Liver (tissue), 9 donors: ENCODE results near the gene LIN9. TPM values are rescaled to one million over a fixed set of nuclear protein-coding genes. Genes with fewer than 3 reads are reported as not detected.
"Not testable (repeated sequence)": the region's sequence is repeated elsewhere in the genome, so short reads cannot be mapped to it uniquely, and the experiment has no call there.

ENCODE experiments used
- DNase-seq: peaks from one replicate; pipeline ENCODE4 v3.0.0-alpha.2; 2017; ENCODE audit warnings: low spot score
- H3K27ac ChIP-seq, 2 donors: one replicate each; pipeline ENCODE4 v1.7.0; 2013; ENCODE audit warnings: inconsistent platforms in 2 of 2, low read length in 2 of 2, control low read depth in 1 of 2, low read depth in 1 of 2, mild to moderate bottlenecking in 1 of 2
- H3K27me3 ChIP-seq, 4 donors: one replicate each; pipeline versions ENCODE4 v1.6.1 to v1.7.0; 2013; ENCODE audit warnings: low read length in 3 of 4, inconsistent platforms in 1 of 4, mild to moderate bottlenecking in 1 of 4, moderate library complexity in 1 of 4; ENCODE audit not compliant: control insufficient read depth in 4 of 4, insufficient read depth in 4 of 4
- H3K36me3 ChIP-seq, 4 donors: one replicate each; pipeline versions ENCODE4 v1.6.1 to v1.7.0; 2013; ENCODE audit warnings: low read length in 3 of 4, mild to moderate bottlenecking in 3 of 4, low read depth in 1 of 4, moderate library complexity in 1 of 4; ENCODE audit not compliant: control insufficient read depth in 4 of 4, insufficient read depth in 3 of 4
- H3K4me1 ChIP-seq, 4 donors: one replicate each; pipeline versions ENCODE4 v1.6.1 to v1.7.0; 2013; ENCODE audit warnings: low read length in 3 of 4, mild to moderate bottlenecking in 3 of 4, moderate library complexity in 1 of 4; ENCODE audit not compliant: control insufficient read depth in 4 of 4, insufficient read depth in 4 of 4
- H3K4me3 ChIP-seq, 3 donors: one replicate each; pipeline versions ENCODE4 v1.6.1 to v1.7.0; 2013; ENCODE audit warnings: low read length in 3 of 3, control low read depth in 1 of 3, low read depth in 1 of 3, mild to moderate bottlenecking in 1 of 3
- H3K9ac ChIP-seq, 2 donors: one replicate each; pipeline ENCODE4 v1.7.0; 2013; ENCODE audit warnings: low read length in 2 of 2, mild to moderate bottlenecking in 2 of 2, moderate library complexity in 2 of 2, control low read depth in 1 of 2, low read depth in 1 of 2
- H3K9me3 ChIP-seq, 4 donors: one replicate each; pipeline versions ENCODE4 v1.6.1 to v1.7.0; 2013; ENCODE audit warnings: low read length in 3 of 4; ENCODE audit not compliant: control insufficient read depth in 4 of 4
- EGR1 ChIP-seq, 2 donors: IDR thresholded peaks; 2 replicates each; pipeline ENCODE4 v1.6.1; 2016 to 2018; ENCODE audit warnings: antibody characterized with exemption in 2 of 2, low read depth in 2 of 2
- GABPA ChIP-seq, 2 donors: IDR thresholded peaks in 1 of 2; conservative IDR thresholded peaks in 1 of 2; 2 replicates each; pipeline ENCODE4 v1.6.1; 2016; ENCODE audit warnings: antibody characterized with exemption in 2 of 2, mild to moderate bottlenecking in 1 of 2, moderate library complexity in 1 of 2
- HNF4A ChIP-seq, 2 donors: conservative IDR thresholded peaks; 2 replicates each; pipeline ENCODE4 v1.6.1; 2016; ENCODE audit warnings: antibody characterized with exemption in 2 of 2, mild to moderate bottlenecking in 2 of 2
- RAD21 ChIP-seq, 2 donors: IDR thresholded peaks; 2 replicates each; pipeline ENCODE4 v1.6.1; 2016; ENCODE audit warnings: antibody characterized with exemption in 2 of 2, mild to moderate bottlenecking in 2 of 2
- SP1 ChIP-seq: IDR thresholded peaks from 2 replicates; pipeline ENCODE4 v1.6.1; 2018; ENCODE audit warnings: antibody characterized with exemption, mild to moderate bottlenecking
- TAF1 ChIP-seq: conservative IDR thresholded peaks from 2 replicates; pipeline ENCODE4 v1.6.1; 2016; ENCODE audit warnings: antibody characterized with exemption, mild to moderate bottlenecking
- WGBS: extraction: QIAGEN DNeasy Blood & Tissue Kit; methylation state at CpG from one replicate; pipeline ENCODE4 v1.1.7; 2013; 5-methylcytosine and 5-hydroxymethylcytosine counted together
- polyA plus RNA-seq, 2 donors: library from polyadenylated mRNA; stranded (reverse) in 1 of 2; unstranded in 1 of 2; fragments of 200-250 nt in 1 of 2; fragments of >200 nt in 1 of 2; fragmentation: Nextera tagmentation in 1 of 2; extraction: Ambion mirVana in 1 of 2; gene quantifications; one replicate each; pipeline versions ENCODE4 v1.2.1 to v1.2.3, GENCODE V29; 2013 to 2015
- total RNA-seq, 2 donors: library from RNA; depleted of rRNA; stranded (reverse); fragments of >200 nt; gene quantifications; one replicate each; pipeline ENCODE4 v1.2.3, GENCODE V29; 2014
- TF ChIP-seq, protein P1 (sequence below): IDR thresholded peaks from 2 replicates; pipeline ENCODE4 v1.6.1; 2016; ENCODE audit warnings: antibody characterized with exemption, mild to moderate bottlenecking
- TF ChIP-seq, protein P2 (sequence below): IDR thresholded peaks from 2 replicates; pipeline ENCODE4 v1.6.1; 2016; ENCODE audit warnings: antibody characterized with exemption
- TF ChIP-seq, protein P3 (sequence below): fragments of 150-350 bp; IDR thresholded peaks from 2 replicates; pipeline ENCODE4 v1.5.1; 2017; ENCODE audit warnings: improper control_type of control experiment, low read depth, low read length; ENCODE audit not compliant: missing input control
- TF ChIP-seq, protein P4 (sequence below): IDR thresholded peaks from 2 replicates; pipeline ENCODE4 v1.6.1; 2016; ENCODE audit warnings: antibody characterized with exemption
- donor health status: healthy.
- donor health status: healthy.
- donor health status: healthy.
- donor health status: healthy.
- donor health status: healthy.

The LIN9 gene
- total and polyA plus RNA-seq, 4 donors = 0.50 to 7.9 (median 1.00) TPM

DNA sequence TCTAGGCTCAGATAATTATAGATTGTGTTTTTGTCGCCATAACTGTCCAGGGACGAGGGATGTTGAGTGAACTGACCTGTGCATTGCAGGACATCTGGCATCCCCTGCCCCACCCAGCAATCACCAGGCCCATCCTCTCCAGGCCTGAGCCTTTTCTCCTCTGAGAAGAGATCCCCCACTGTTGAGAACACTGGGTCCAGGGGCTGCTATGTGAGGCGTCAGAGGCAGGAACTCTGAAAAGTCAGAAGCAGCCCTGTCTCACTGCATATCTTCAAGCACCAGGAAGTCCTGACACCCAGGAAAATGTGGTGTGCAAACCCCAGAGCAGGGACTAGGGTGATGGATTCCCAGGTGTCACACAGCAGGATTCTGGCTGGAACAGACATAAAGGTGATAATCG lies 105.3 kb downstream of the LIN9 start:
- Histone ChIP-seq H3K9me3 (no peaks in the 10 kb centered on the region), H3K4me3 (no peak overlapping the region), H3K27me3 (no peaks in the 10 kb centered on the region), H3K36me3 (no peaks in the 10 kb centered on the region), H3K27ac (no peak overlapping the region), H3K4me1 (no peaks in the 10 kb centered on the region), H3K9ac (no peak overlapping the region)
- 90% methylated on average over 4 of the region's 4 CpGs for WGBS
- TF ChIP-seq, protein P1, sequence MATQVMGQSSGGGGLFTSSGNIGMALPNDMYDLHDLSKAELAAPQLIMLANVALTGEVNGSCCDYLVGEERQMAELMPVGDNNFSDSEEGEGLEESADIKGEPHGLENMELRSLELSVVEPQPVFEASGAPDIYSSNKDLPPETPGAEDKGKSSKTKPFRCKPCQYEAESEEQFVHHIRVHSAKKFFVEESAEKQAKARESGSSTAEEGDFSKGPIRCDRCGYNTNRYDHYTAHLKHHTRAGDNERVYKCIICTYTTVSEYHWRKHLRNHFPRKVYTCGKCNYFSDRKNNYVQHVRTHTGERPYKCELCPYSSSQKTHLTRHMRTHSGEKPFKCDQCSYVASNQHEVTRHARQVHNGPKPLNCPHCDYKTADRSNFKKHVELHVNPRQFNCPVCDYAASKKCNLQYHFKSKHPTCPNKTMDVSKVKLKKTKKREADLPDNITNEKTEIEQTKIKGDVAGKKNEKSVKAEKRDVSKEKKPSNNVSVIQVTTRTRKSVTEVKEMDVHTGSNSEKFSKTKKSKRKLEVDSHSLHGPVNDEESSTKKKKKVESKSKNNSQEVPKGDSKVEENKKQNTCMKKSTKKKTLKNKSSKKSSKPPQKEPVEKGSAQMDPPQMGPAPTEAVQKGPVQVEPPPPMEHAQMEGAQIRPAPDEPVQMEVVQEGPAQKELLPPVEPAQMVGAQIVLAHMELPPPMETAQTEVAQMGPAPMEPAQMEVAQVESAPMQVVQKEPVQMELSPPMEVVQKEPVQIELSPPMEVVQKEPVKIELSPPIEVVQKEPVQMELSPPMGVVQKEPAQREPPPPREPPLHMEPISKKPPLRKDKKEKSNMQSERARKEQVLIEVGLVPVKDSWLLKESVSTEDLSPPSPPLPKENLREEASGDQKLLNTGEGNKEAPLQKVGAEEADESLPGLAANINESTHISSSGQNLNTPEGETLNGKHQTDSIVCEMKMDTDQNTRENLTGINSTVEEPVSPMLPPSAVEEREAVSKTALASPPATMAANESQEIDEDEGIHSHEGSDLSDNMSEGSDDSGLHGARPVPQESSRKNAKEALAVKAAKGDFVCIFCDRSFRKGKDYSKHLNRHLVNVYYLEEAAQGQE = no peak
- no peak for TF ChIP-seq SP1
- no peak for TF ChIP-seq TAF1
- TF ChIP-seq RAD21 (IDR thresholded peaks at IDR 0.05) = no peak
- no peak for DNase-seq

DNA sequence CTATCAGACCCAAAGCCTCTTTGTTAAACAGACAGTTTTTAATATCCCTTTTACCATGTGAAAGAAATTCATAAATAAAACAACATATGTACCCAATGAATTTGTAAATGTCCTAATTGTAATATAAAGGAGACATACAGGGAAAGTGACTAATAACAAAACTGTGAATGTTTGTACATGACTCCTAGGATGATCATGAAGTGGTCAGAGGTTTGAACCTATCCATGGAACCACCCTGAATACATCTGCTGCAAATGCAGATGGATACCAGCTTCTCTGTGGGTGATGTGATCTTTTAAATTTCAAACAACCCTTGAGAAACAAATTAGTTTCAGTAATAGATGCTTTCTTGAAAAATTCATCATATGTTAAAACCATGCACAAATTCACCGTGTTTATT lies 105.7 kb downstream of the LIN9 start:
- TF ChIP-seq RAD21 (IDR thresholded peaks at IDR 0.05) (no peak), EGR1 (IDR thresholded peaks at IDR 0.05; ENCODE audit: low read depth in 2 of 2) (no peak), GABPA (IDR thresholded peaks at IDR 0.05 in 1 of 2, conservative IDR thresholded peaks at IDR 0.05 in 1 of 2) (no peak), SP1 (no peak), HNF4A (conservative IDR thresholded peaks at IDR 0.05) (no peak)
- TF ChIP-seq, protein P1 = no peak
- TF ChIP-seq, protein P2, sequence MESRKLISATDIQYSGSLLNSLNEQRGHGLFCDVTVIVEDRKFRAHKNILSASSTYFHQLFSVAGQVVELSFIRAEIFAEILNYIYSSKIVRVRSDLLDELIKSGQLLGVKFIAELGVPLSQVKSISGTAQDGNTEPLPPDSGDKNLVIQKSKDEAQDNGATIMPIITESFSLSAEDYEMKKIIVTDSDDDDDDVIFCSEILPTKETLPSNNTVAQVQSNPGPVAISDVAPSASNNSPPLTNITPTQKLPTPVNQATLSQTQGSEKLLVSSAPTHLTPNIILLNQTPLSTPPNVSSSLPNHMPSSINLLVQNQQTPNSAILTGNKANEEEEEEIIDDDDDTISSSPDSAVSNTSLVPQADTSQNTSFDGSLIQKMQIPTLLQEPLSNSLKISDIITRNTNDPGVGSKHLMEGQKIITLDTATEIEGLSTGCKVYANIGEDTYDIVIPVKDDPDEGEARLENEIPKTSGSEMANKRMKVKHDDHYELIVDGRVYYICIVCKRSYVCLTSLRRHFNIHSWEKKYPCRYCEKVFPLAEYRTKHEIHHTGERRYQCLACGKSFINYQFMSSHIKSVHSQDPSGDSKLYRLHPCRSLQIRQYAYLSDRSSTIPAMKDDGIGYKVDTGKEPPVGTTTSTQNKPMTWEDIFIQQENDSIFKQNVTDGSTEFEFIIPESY = no peak
- TF ChIP-seq, protein P3, sequence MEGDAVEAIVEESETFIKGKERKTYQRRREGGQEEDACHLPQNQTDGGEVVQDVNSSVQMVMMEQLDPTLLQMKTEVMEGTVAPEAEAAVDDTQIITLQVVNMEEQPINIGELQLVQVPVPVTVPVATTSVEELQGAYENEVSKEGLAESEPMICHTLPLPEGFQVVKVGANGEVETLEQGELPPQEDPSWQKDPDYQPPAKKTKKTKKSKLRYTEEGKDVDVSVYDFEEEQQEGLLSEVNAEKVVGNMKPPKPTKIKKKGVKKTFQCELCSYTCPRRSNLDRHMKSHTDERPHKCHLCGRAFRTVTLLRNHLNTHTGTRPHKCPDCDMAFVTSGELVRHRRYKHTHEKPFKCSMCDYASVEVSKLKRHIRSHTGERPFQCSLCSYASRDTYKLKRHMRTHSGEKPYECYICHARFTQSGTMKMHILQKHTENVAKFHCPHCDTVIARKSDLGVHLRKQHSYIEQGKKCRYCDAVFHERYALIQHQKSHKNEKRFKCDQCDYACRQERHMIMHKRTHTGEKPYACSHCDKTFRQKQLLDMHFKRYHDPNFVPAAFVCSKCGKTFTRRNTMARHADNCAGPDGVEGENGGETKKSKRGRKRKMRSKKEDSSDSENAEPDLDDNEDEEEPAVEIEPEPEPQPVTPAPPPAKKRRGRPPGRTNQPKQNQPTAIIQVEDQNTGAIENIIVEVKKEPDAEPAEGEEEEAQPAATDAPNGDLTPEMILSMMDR = no peak
- TF ChIP-seq, protein P4, sequence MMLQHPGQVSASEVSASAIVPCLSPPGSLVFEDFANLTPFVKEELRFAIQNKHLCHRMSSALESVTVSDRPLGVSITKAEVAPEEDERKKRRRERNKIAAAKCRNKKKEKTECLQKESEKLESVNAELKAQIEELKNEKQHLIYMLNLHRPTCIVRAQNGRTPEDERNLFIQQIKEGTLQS = no peak
- Histone ChIP-seq H3K9ac (no peak overlapping the region), H3K27me3 (no peaks in the 10 kb centered on the region), H3K4me3 (no peak overlapping the region), H3K9me3 (no peaks in the 10 kb centered on the region), H3K4me1 (no peaks in the 10 kb centered on the region), H3K36me3 (no peaks in the 10 kb centered on the region), H3K27ac (no peak overlapping the region)
- WGBS = 84% methylated on average over 1 of the region's 1 CpG
- no peak for DNase-seq

DNA sequence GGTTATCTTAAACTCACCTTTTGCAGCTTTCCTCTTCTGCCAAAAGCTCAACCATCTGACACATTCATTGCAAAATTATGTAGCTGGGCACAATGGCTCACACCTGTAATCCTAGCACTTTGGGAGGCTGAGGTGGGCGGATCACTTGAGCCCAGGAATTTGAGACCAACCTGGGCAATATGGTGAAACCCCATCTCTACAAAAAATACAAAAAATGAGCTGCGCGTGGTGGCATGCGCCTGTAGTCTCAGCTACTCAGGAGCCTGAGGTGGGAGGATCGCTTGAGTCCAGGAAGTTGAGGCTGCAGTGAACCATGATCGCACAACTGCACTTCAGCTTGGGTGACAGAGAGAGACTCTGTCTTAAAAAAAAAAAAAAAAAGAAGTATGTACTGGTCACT lies 106.3 kb downstream of the LIN9 start:
- WGBS = 93% methylated on average over 6 of the region's 6 CpGs
- H3K27me3 ChIP-seq, DNase-seq, H3K9ac ChIP-seq, H3K4me1 ChIP-seq, H3K9me3 ChIP-seq, H3K27ac ChIP-seq, H3K36me3 ChIP-seq, H3K4me3 ChIP-seq: not testable (repeated sequence)
